H9 (cell line): Measurements from ENCODE around the gene UBE4B. TPM values are rescaled to one million over a fixed set of nuclear protein-coding genes. Genes with fewer than 3 reads are reported as not detected.
"Not testable (repeated sequence)": the region's sequence is repeated elsewhere in the genome, so short reads cannot be mapped to it uniquely, and the experiment has no call there.

ENCODE experiments used
- DNase-seq: peaks from one replicate; pipeline ENCODE4 v3.0.0-alpha.2; 2017
- H2AFZ ChIP-seq: one replicate; pipeline ENCODE4 v1.6.1; 2013; ENCODE audit warnings: mild to moderate bottlenecking, low read length, control low read depth, moderate library complexity
- H2AK5ac ChIP-seq: 2 replicates; pipeline ENCODE4 v1.6.1; 2013; ENCODE audit warnings: low read length, control low read depth, mixed read lengths; ENCODE audit not compliant: insufficient read length
- H2BK120ac ChIP-seq: one replicate; pipeline ENCODE4 v1.6.1; 2013; ENCODE audit warnings: low read depth, mild to moderate bottlenecking, low read length, control low read depth, inconsistent platforms; ENCODE audit not compliant: poor library complexity, severe bottlenecking
- H2BK12ac ChIP-seq: 2 replicates; pipeline ENCODE4 v1.6.1; 2013; ENCODE audit warnings: low read length, control low read depth, mixed read lengths, low read depth; ENCODE audit not compliant: insufficient read length
- H2BK15ac ChIP-seq: 2 replicates; pipeline ENCODE4 v1.6.1; 2013; ENCODE audit warnings: low read depth, low read length, control low read depth
- H2BK20ac ChIP-seq: one replicate; pipeline ENCODE4 v1.6.1; 2013; ENCODE audit warnings: low read depth, mild to moderate bottlenecking, low read length, control low read depth, inconsistent platforms; ENCODE audit not compliant: poor library complexity, severe bottlenecking
- H2BK5ac ChIP-seq: 2 replicates; pipeline ENCODE4 v1.6.1; 2013; ENCODE audit warnings: low read length, control low read depth, mixed read lengths; ENCODE audit not compliant: insufficient read length
- H3K14ac ChIP-seq: 2 replicates; pipeline ENCODE4 v1.6.1; 2013; ENCODE audit warnings: low read length, control low read depth; ENCODE audit not compliant: insufficient read depth
- H3K18ac ChIP-seq: 2 replicates; pipeline ENCODE4 v1.6.1; 2013; ENCODE audit warnings: low read depth, mild to moderate bottlenecking, mixed read lengths, low read length, control low read depth; ENCODE audit not compliant: insufficient read length
- H3K23ac ChIP-seq: 2 replicates; pipeline ENCODE4 v1.6.1; 2013; ENCODE audit warnings: low read length, control low read depth, mixed read lengths, low read depth; ENCODE audit not compliant: insufficient read length
- H3K23me2 ChIP-seq: 2 replicates; pipeline ENCODE4 v1.6.1; 2013; ENCODE audit warnings: low read depth, mild to moderate bottlenecking, mixed read lengths, low read length, control low read depth; ENCODE audit not compliant: insufficient read length, poor library complexity, severe bottlenecking
- H3K27ac ChIP-seq: 2 replicates; pipeline ENCODE4 v1.5.1; 2013; ENCODE audit warnings: low read length, control low read depth, mixed read lengths, low read depth; ENCODE audit not compliant: insufficient read length
- H3K27me3 ChIP-seq: 2 replicates; pipeline ENCODE4 v1.6.1; 2013; ENCODE audit warnings: low read length, control low read depth, inconsistent platforms; ENCODE audit not compliant: insufficient read depth
- H3K4ac ChIP-seq: 2 replicates; pipeline ENCODE4 v1.6.1; 2013; ENCODE audit warnings: low read depth, mild to moderate bottlenecking, control low read depth, inconsistent platforms, low read length, moderate library complexity
- H3K4me1 ChIP-seq: 2 replicates; pipeline ENCODE4 v1.6.1; 2013; ENCODE audit warnings: low read length, control low read depth, inconsistent platforms; ENCODE audit not compliant: insufficient read depth
- H3K4me2 ChIP-seq: 2 replicates; pipeline ENCODE4 v1.6.1; 2013; ENCODE audit warnings: low read length, control low read depth, mixed read lengths; ENCODE audit not compliant: insufficient read length, insufficient read depth
- H3K56ac ChIP-seq: 2 replicates; pipeline ENCODE4 v1.6.1; 2013; ENCODE audit warnings: low read depth, mild to moderate bottlenecking, mixed read lengths, low read length, control low read depth; ENCODE audit not compliant: insufficient read length
- H3K79me1 ChIP-seq: 2 replicates; pipeline ENCODE4 v1.6.1; 2013; ENCODE audit warnings: low read depth, mild to moderate bottlenecking, moderate library complexity, low read length, control low read depth, inconsistent platforms; ENCODE audit not compliant: insufficient read depth, poor library complexity, severe bottlenecking
- H3K79me2 ChIP-seq: 2 replicates; pipeline ENCODE4 v1.6.1; 2013; ENCODE audit warnings: low read length, control low read depth, inconsistent platforms; ENCODE audit not compliant: insufficient read depth
- H3K9ac ChIP-seq: 2 replicates; pipeline ENCODE4 v1.6.1; 2013; ENCODE audit warnings: low read length, control low read depth, mixed read lengths; ENCODE audit not compliant: insufficient read length; ENCODE audit errors: extremely low read depth
- H3K9me3 ChIP-seq: one replicate; pipeline ENCODE4 v1.6.1; 2013; ENCODE audit warnings: low read depth, low read length, inconsistent platforms; ENCODE audit not compliant: control insufficient read depth
- H3T11ph ChIP-seq: one replicate; pipeline ENCODE4 v1.6.1; 2013; ENCODE audit warnings: mild to moderate bottlenecking, low read length, control low read depth, inconsistent platforms
- H4K20me1 ChIP-seq: one replicate; pipeline ENCODE4 v1.6.1; 2013; ENCODE audit not compliant: control insufficient read depth, insufficient read length, insufficient read depth
- H4K5ac ChIP-seq: 2 replicates; pipeline ENCODE4 v1.6.1; 2013; ENCODE audit warnings: low read depth, mild to moderate bottlenecking, mixed read lengths, low read length, control low read depth; ENCODE audit not compliant: insufficient read length
- H4K8ac ChIP-seq: replicated peaks from 2 replicates; pipeline ENCODE4 v1.6.1; 2013; ENCODE audit warnings: low read length, control low read depth, mixed read lengths, low read depth; ENCODE audit not compliant: insufficient read length
- H4K91ac ChIP-seq: 2 replicates; pipeline ENCODE4 v1.6.1; 2013; ENCODE audit warnings: low read depth, mild to moderate bottlenecking, moderate library complexity, mixed read lengths, low read length, control low read depth; ENCODE audit not compliant: insufficient read length
- H3K27ac Mint-ChIP-seq, 3 experiments: 2 replicates in 2 of 3; 3 replicates in 1 of 3; pipeline ENCODE4 v1.8.0; 2020 to 2021; ENCODE audit warnings: mixed read lengths in 3 of 3, mild to moderate bottlenecking in 1 of 3, moderate library complexity in 1 of 3
- H3K27me3 Mint-ChIP-seq: 2 replicates; pipeline ENCODE4 v1.8.0; 2021; ENCODE audit warnings: low read depth, mild to moderate bottlenecking, moderate library complexity, mixed read lengths
- H3K36me3 Mint-ChIP-seq, 3 experiments: 2 replicates in 2 of 3; 3 replicates in 1 of 3; pipeline ENCODE4 v1.8.0; 2020 to 2021; ENCODE audit warnings: low read depth in 3 of 3, mixed read lengths in 3 of 3; ENCODE audit not compliant: insufficient read depth in 1 of 3
- H3K4me1 Mint-ChIP-seq, 2 experiments: 2 replicates each; pipeline ENCODE4 v1.8.0; 2020; ENCODE audit warnings: mixed read lengths in 2 of 2
- H3K4me3 Mint-ChIP-seq, 2 experiments: 2 replicates in 1 of 2; 3 replicates in 1 of 2; pipeline ENCODE4 v1.8.0; 2020 to 2021; ENCODE audit warnings: mild to moderate bottlenecking in 2 of 2, mixed read lengths in 2 of 2, moderate library complexity in 1 of 2
- H3K9me3 Mint-ChIP-seq, 2 experiments: 2 replicates in 1 of 2; 3 replicates in 1 of 2; pipeline ENCODE4 v1.8.0; 2020; ENCODE audit warnings: mild to moderate bottlenecking in 2 of 2, mixed read lengths in 2 of 2, moderate library complexity in 1 of 2
- CTCF ChIP-seq: fragments of 200-600 bp; sonication (generic); conservative IDR thresholded peaks from 3 replicates; pipeline ENCODE4 v1.8.0; 2021; ENCODE audit warnings: antibody characterized with exemption, mild to moderate bottlenecking
- WGBS: extraction: QIAGEN DNeasy Blood & Tissue Kit; methylation state at CpG from one replicate; pipeline ENCODE4 v1.1.7; 2013; ENCODE audit warnings: missing lambda C conversion rate, low lambda C conversion rate, mixed read lengths; ENCODE audit not compliant: insufficient read length; ENCODE audit errors: extremely low coverage; 5-methylcytosine and 5-hydroxymethylcytosine counted together
- total RNA-seq: library from RNA; stranded (reverse); gene quantifications from 2 replicates; pipeline ENCODE4 v1.2.1, GENCODE V29; 2021

Gene UBE4B
- total RNA-seq, 1 experiment from 2014 or later: 67.6 TPM

DNA sequence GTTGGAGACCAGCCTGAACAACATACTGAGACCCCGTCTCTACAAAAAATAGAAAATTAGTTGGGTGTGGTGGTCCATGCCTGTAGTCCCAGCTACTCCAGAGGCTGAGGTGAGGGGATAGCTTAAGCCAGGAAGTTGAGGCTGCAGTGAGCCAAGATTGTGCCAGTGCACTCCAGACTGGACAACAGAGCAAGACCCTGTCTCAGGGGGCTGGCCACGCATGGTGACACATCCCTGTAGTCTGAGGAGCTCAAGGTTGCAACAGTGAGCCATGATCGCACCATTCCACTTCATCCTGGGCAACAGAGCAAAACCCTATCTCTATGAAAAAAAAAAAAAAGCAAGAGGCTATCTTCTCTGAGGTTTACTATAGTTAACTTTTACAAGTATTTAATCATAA, 12.7 kb upstream of the UBE4B start:
- no peak overlapping the region for H2BK120ac ChIP-seq
- H3K23me2 ChIP-seq: peaks cover 3% of the 10 kb centered on the region
- no peaks in the 10 kb centered on the region for H4K20me1 ChIP-seq
- H3K4ac ChIP-seq: no peak overlapping the region
- no peak overlapping the region for H2BK20ac ChIP-seq
- H3K27me3 ChIP-seq: no peaks in the 10 kb centered on the region
- H4K5ac ChIP-seq: no peak overlapping the region
- H3K4me1 ChIP-seq: no peaks in the 10 kb centered on the region
- no peak overlapping the region for H4K91ac ChIP-seq
- Mint-ChIP-seq H3K27ac (no peak overlapping the region), H3K4me1 (no peaks in the 10 kb centered on the region), H3K9me3 (no peaks in the 10 kb centered on the region; a peak in 1 of 5 replicates), H3K36me3 (no peaks in the 10 kb centered on the region), H3K27me3 (peaks cover 3% of the 10 kb centered on the region; the same call in 1 of the 2 replicates), H3K4me3 (no peak overlapping the region)
- no peaks in the 10 kb centered on the region for H3K79me2 ChIP-seq
- H2BK12ac ChIP-seq: no peak overlapping the region
- no peak overlapping the region for H4K8ac ChIP-seq
- no peaks in the 10 kb centered on the region for H3K79me1 ChIP-seq
- H3K9ac ChIP-seq: no peak overlapping the region
- no peak for TF ChIP-seq CTCF
- no peak overlapping the region for H3T11ph ChIP-seq
- no CpG with 5 or more reads among the region's 3 CpGs for WGBS
- H2AK5ac ChIP-seq: no peak overlapping the region
- H2BK15ac ChIP-seq: no peak overlapping the region
- H2BK5ac ChIP-seq: no peak overlapping the region
- no peak overlapping the region for H3K18ac ChIP-seq
- no peak overlapping the region for H3K56ac ChIP-seq
- no peak overlapping the region for H3K23ac ChIP-seq
- no peak overlapping the region for H2AFZ ChIP-seq
- H3K27ac ChIP-seq: no peak overlapping the region
- no peak for DNase-seq
- no peaks in the 10 kb centered on the region for H3K9me3 ChIP-seq
- no peak overlapping the region for H3K14ac ChIP-seq
- H3K4me2 ChIP-seq: no peak overlapping the region

DNA sequence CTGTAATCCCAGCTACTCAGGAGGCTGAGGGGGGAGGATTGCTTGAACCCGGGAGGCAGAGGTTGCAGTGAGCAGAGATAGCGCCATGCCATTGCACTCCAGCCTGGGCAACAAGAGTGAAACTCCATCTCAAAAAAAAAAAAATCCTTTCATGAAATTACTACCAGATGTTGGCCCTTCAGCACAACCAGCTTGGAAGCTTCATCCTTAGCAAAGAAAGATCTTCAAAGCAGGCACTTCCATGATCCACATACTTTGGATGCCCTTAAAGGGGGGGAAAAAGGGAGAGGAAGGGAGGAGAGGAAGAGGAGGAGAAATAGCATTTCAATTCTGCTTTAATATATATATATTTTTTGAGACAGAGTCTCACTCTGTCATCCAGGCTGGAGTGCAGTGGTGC, 12.1 kb upstream of the UBE4B start:
- not testable (repeated sequence) for H3K79me2 ChIP-seq, H4K8ac ChIP-seq, H4K20me1 ChIP-seq, H3K27me3 ChIP-seq, H3K4me3 Mint-ChIP-seq, H3K4me1 ChIP-seq, H3K79me1 ChIP-seq, H3K9me3 Mint-ChIP-seq, H2BK15ac ChIP-seq, H4K91ac ChIP-seq, H3K9ac ChIP-seq, H3K36me3 Mint-ChIP-seq, H3K18ac ChIP-seq, H3K27me3 Mint-ChIP-seq, H3K27ac ChIP-seq, H4K5ac ChIP-seq, H3K56ac ChIP-seq, H3K23me2 ChIP-seq, H2BK12ac ChIP-seq, H3K4ac ChIP-seq, H3K23ac ChIP-seq, H3K4me1 Mint-ChIP-seq, DNase-seq, H3K27ac Mint-ChIP-seq, H3K4me2 ChIP-seq, H3T11ph ChIP-seq, H2AK5ac ChIP-seq, H2BK20ac ChIP-seq, H2AFZ ChIP-seq, H2BK120ac ChIP-seq, H3K9me3 ChIP-seq, H2BK5ac ChIP-seq, H3K14ac ChIP-seq
- no CpG with 5 or more reads among the region's 2 CpGs for WGBS
